GM23248 (cell line): ENCODE data around the gene CLEC6A. TPM values are rescaled to one million over a fixed set of nuclear protein-coding genes. Genes with fewer than 3 reads are reported as not detected.

Source experiments
- DNase-seq: peaks from one replicate; pipeline ENCODE4 v3.0.0-alpha.2; 2015
- H2AFZ ChIP-seq: fragments of 200-600 bp; sonication (generic); 2 replicates; pipeline ENCODE4 v1.6.1; 2016; ENCODE audit warnings: antibody characterized with exemption
- H3F3A ChIP-seq: fragments of 200-600 bp; sonication (generic); 2 replicates; pipeline ENCODE4 v1.6.1; 2016; ENCODE audit warnings: mild to moderate bottlenecking, antibody characterized with exemption, mixed run types; ENCODE audit not compliant: insufficient read depth
- H3K27ac ChIP-seq: fragments of 200-600 bp; sonication (generic); 2 replicates; pipeline ENCODE4 v1.5.1; 2016; ENCODE audit warnings: mild to moderate bottlenecking
- H3K27me3 ChIP-seq: fragments of 200-600 bp; sonication (generic); replicated peaks from 2 replicates; pipeline ENCODE4 v1.6.1; 2016; ENCODE audit warnings: mild to moderate bottlenecking; ENCODE audit not compliant: insufficient read depth
- H3K36me3 ChIP-seq: fragments of 200-600 bp; sonication (generic); 2 replicates; pipeline ENCODE4 v1.6.1; 2016; ENCODE audit warnings: low read depth, mild to moderate bottlenecking
- H3K4me1 ChIP-seq: fragments of 200-600 bp; sonication (generic); 2 replicates; pipeline ENCODE4 v1.6.1; 2016; ENCODE audit warnings: mild to moderate bottlenecking; ENCODE audit not compliant: insufficient read depth
- H3K4me2 ChIP-seq: fragments of 200-600 bp; sonication (generic); one replicate; pipeline ENCODE4 v1.6.1; 2016; ENCODE audit warnings: mild to moderate bottlenecking; ENCODE audit not compliant: unreplicated experiment
- H3K4me3 ChIP-seq: fragments of 200-600 bp; sonication (generic); 2 replicates; pipeline ENCODE4 v1.5.1; 2016; ENCODE audit warnings: mild to moderate bottlenecking
- H3K79me2 ChIP-seq: fragments of 200-600 bp; sonication (generic); 2 replicates; pipeline ENCODE4 v1.6.1; 2016; ENCODE audit warnings: mild to moderate bottlenecking; ENCODE audit not compliant: insufficient read depth
- H3K9ac ChIP-seq: fragments of 200-600 bp; sonication (generic); 2 replicates; pipeline ENCODE4 v1.6.1; 2016; ENCODE audit warnings: mild to moderate bottlenecking
- H3K9me2 ChIP-seq: fragments of 200-600 bp; sonication (generic); 2 replicates; pipeline ENCODE4 v1.6.1; 2016; ENCODE audit warnings: mixed run types, mild to moderate bottlenecking, moderate library complexity; ENCODE audit not compliant: insufficient read depth
- H3K9me3 ChIP-seq: fragments of 200-600 bp; sonication (generic); one replicate; pipeline ENCODE4 v1.6.1; 2017; ENCODE audit warnings: low read depth
- H4K20me1 ChIP-seq: fragments of 200-600 bp; sonication (generic); 2 replicates; pipeline ENCODE4 v1.6.0; 2016; ENCODE audit not compliant: insufficient read depth
- EZH2 ChIP-seq: fragments of 200-600 bp; sonication (generic); IDR thresholded peaks from 2 replicates; pipeline ENCODE4 v1.6.1; 2018; ENCODE audit warnings: antibody characterized with exemption, mild to moderate bottlenecking; ENCODE audit not compliant: insufficient read depth, poor library complexity, severe bottlenecking
- EZH2phosphoT487 ChIP-seq: fragments of 200-600 bp; sonication (generic); IDR thresholded peaks from 2 replicates; pipeline ENCODE4 v1.6.1; 2018; ENCODE audit warnings: antibody characterized with exemption, moderate library complexity, mild to moderate bottlenecking, low read depth; ENCODE audit not compliant: insufficient read depth
- WGBS, 2 experiments: methylation state at CpG; one replicate each; pipeline ENCODE4 v1.1.6; 2015 to 2017; ENCODE audit warnings: low lambda C conversion rate in 2 of 2, low coverage in 1 of 2; ENCODE audit errors: missing lambda C conversion rate in 2 of 2; 5-methylcytosine and 5-hydroxymethylcytosine counted together
- in situ Hi-C: fragments of 300-500 bp; cut with MboI; formaldehyde crosslinking; loops from 2 replicates; pipeline ENCODE4 v1.15.0; 2020
- polyA plus RNA-seq: library from polyadenylated mRNA; unstranded; fragments of >200 nt; fragmentation: Nextera tagmentation; extraction: Ambion mirVana; gene quantifications from 2 replicates; pipeline ENCODE4 v1.2.1, GENCODE V29; 2016
- total RNA-seq: library from RNA; depleted of rRNA; stranded (reverse); fragments of >200 nt; shearing (Covaris generic); gene quantifications from 2 replicates; pipeline ENCODE4 v1.2.3, GENCODE V29; 2014

CLEC6A gene
- total and polyA plus RNA-seq, 2 experiments from 2014 or later = not detected

DNA sequence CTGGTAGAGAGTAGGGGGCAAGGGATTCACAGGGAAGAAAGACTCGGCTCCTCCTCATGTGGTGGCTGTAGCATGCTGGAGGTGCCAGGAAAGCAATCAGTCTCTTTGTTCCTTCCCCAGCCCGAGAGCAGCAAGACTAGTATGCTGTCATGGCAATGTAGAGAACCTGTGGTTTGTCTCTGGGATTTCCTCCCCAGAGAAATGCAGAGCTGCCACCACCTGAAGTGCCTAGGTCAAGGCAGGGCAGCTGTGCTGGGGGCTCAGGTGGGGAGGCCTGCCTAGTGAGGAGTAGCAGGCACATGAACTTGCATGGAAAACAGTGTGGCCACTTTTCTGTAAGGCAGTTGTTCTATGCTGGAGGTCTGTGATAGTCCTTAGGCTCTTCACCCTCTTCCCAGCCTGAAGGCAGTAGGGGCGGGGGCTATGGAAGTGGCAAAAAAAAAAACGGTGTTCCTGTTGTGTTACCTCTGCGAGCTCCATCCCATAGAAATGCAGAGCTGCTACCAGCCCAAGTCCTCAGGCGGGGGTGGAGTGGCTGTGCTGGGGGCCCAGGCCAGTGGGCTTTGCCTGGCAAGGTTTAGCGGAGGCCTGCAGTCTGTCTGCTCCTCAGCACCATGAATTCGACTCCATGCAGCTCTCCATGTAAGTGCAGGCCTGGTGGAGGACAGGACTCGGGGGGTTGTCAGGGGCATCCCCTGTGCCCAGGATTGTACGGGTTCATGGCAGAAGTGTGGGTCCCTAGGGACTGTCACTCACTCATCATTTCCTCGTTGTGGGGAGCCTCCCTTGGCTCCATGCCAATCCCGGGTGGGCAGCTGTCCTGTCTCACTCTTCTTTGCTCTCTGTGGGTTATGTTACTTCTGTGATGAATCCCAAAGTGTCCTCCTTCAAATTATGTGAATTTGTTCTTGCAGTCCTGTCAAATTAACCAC lies 53.4 kb downstream of the CLEC6A start:
- Histone ChIP-seq H3K9me3 (no peaks in the 10 kb centered on the region), H4K20me1 (no peaks in the 10 kb centered on the region), H2AFZ (no peak overlapping the region), H3K27ac (no peak overlapping the region), H3K9ac (no peak overlapping the region), H3K4me1 (no peaks in the 10 kb centered on the region), H3F3A (no peaks in the 10 kb centered on the region), H3K4me2 (no peak overlapping the region), H3K36me3 (no peaks in the 10 kb centered on the region), H3K79me2 (no peaks in the 10 kb centered on the region), H3K27me3 (peaks cover 7% of the 10 kb centered on the region; the same call in 1 of the 2 replicates), H3K4me3 (no peak overlapping the region), H3K9me2 (no peaks in the 10 kb centered on the region)
- DNase-seq = no peak
- TF ChIP-seq EZH2phosphoT487 (no peak), EZH2 (no peak)
- WGBS, 2 experiments = 17 to 23% methylated on average over 12 of the region's 12 CpGs
- in situ Hi-C loops = no loop called here

DNA sequence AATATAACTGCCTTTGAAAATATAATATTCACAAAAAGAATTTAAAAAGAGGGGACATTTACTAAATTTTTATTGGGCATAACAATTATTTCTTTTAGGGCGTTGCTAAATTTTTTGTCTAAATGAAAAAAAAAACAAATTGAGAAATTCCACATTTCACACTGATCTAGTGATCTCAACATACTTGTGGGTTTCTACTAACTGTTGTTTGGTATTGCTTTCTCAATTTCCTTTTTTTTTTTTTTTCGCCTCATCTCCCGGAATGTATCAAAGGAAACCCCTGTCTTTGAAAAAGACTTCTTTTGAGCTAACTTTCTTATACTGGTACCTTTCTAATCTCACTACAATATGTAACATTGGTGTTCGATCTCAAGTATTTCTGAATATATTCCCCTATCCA lies 57.5 kb downstream of the CLEC6A start, which contains the start of gene CLEC4D:
TSS of gene CLEC4D (plus strand) at position 248 of the 400 bp plus-strand sequence. CDS start 230 bp downstream, outside the sequence.
- H3K79me2 ChIP-seq = no peaks in the 10 kb centered on the region
- no peak within 1 kb of the TSS for H3K9ac ChIP-seq
- H3F3A ChIP-seq = no peaks in the 10 kb centered on the region
- no peak within 1 kb of the TSS for H3K4me3 ChIP-seq
- peaks cover 7% of the 10 kb centered on the region; the same call in 1 of the 2 replicates for H3K27me3 ChIP-seq
- no peak within 1 kb of the TSS for H3K27ac ChIP-seq
- no peak for TF ChIP-seq EZH2phosphoT487
- TF ChIP-seq EZH2 = no peak
- H3K9me3 ChIP-seq = no peaks in the 10 kb centered on the region
- H3K9me2 ChIP-seq = no peaks in the 10 kb centered on the region
- 19 to 27% methylated on average over 4 of the region's 4 CpGs for WGBS, 2 experiments
- H3K4me2 ChIP-seq = no peak within 1 kb of the TSS
- H4K20me1 ChIP-seq = no peaks in the 10 kb centered on the region
- H2AFZ ChIP-seq = no peak within 1 kb of the TSS
- no peaks in the 10 kb centered on the region for H3K36me3 ChIP-seq
- no peak for DNase-seq
- no peaks in the 10 kb centered on the region for H3K4me1 ChIP-seq
- in situ Hi-C loops = no loop called here

DNA sequence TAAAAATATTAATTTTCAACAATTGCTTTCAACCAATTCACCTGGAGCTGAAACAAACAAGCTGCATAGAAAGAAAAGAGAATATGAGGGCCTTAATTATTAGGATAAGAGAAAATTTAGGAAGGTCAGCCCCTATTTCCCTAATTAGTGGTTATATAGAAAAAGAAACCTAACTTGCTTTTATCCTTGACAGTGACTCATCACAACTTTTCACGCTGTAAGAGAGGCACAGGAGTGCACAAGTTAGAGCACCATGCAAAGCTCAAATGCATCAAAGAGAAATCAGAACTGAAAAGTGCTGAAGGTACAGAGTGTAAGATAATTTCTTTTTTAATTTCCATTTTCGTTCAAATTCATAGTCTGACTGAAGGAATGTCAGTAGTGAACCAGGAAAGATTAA lies 62.2 kb downstream of the CLEC6A start:
- H3K9ac ChIP-seq = no peak overlapping the region
- no peak overlapping the region for H3K4me2 ChIP-seq
- no peak overlapping the region for H3K4me3 ChIP-seq
- H3F3A ChIP-seq = no peaks in the 10 kb centered on the region
- H3K9me2 ChIP-seq = no peaks in the 10 kb centered on the region
- no peak overlapping the region for H3K27ac ChIP-seq
- H3K9me3 ChIP-seq = no peaks in the 10 kb centered on the region
- no peaks in the 10 kb centered on the region for H3K79me2 ChIP-seq
- no peak for DNase-seq
- no peak overlapping the region for H2AFZ ChIP-seq
- no peaks in the 10 kb centered on the region for H3K36me3 ChIP-seq
- H3K27me3 ChIP-seq = no peaks in the 10 kb centered on the region
- H4K20me1 ChIP-seq = no peaks in the 10 kb centered on the region
- in situ Hi-C loops = no loop called here
- no peak for TF ChIP-seq EZH2
- no peak for TF ChIP-seq EZH2phosphoT487
- no peaks in the 10 kb centered on the region for H3K4me1 ChIP-seq
- 22 to 29% methylated on average over 2 of the region's 2 CpGs for WGBS, 2 experiments

DNA sequence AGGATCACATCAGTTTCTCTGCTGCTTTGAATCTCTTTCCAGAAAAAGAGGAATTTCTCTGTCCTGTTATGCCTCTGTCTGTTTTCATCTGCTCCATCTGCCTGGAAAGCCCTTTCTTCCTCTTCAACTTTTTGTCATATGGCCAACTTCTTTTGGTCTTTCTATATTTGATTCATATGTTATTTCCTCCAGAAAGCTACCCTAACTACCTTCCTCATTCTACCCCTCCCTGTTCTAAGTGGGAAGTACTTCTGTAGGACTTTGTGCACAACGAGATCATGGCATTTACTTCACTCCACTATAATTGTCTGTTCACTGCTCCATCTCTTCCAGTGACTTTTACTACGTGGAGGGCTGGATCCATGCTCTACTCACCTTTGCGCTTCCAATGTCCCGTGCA lies 63.4 kb downstream of the CLEC6A start:
- Histone ChIP-seq H3K79me2 (no peaks in the 10 kb centered on the region), H3K9me3 (no peaks in the 10 kb centered on the region), H3K9ac (no peak overlapping the region), H4K20me1 (no peaks in the 10 kb centered on the region), H3K27ac (no peak overlapping the region), H3K36me3 (no peaks in the 10 kb centered on the region), H3K4me3 (no peak overlapping the region), H3K27me3 (no peaks in the 10 kb centered on the region), H2AFZ (no peak overlapping the region), H3K4me1 (no peaks in the 10 kb centered on the region), H3K4me2 (no peak overlapping the region), H3K9me2 (no peaks in the 10 kb centered on the region), H3F3A (no peaks in the 10 kb centered on the region)
- 37 to 40% methylated on average over 4 of the region's 4 CpGs for WGBS, 2 experiments
- DNase-seq = no peak
- no peak for TF ChIP-seq EZH2
- TF ChIP-seq EZH2phosphoT487 = no peak
- in situ Hi-C loops = no loop called here
